K562 (cell line): ENCODE measurements around the gene MEF2D.

Source experiments
- POLR2A ChIP-seq: fragments of 450-650 bp; conservative IDR thresholded peaks from 2 replicates; pipeline ENCODE4 v1.6.1; 2016
- TF ChIP-seq, protein P1 (sequence below): fragments of 200-800 bp; sonication (Bioruptor generic); IDR thresholded peaks from 2 replicates; pipeline ENCODE4 v1.6.1; 2017; ENCODE audit warnings: missing genetic modification characterization, missing compliant biosample characterization

DNA sequence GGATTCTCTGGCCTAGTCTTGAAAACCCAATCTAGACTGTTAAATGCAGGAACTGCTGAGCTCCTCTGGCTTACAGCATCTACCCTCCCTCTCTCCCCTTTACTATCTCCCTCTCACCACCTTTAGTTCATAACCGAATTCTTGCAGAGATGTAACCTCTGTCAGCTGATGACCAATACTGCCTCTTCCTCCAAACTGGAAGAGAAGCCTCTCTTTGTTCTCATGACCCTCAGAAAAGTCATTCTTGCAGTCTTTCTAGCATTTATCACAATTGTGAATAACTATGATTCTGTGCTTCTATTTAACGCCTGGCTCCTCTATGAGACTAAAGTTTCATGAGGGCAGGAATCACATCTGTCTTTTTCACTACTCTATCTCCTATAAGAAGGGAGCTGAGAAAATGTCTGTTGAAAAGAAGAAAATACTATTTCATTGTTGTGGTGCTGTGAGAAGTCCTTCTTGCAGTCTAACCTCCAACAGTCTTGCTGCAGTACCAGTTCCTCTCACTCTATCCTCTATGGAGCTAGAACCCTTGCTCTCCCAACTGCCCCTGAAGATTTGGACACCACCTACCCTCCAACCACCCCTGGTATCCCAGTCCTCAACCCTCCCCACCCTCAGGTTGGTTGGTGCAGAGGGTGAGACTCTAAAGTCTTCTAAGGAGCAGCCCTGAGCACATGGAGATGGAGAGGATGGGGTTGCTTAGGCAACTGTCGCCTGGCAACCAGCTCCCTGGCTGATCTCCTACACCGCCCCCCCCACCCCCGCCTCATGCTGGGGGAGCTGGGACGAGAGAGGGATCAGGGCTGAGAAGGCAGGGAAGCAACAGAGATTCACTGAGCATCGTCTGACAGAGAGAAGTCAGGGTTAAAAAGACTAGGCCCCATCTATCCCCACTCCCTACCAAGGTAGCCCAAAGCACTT, 13.9 kb downstream of the MEF2D start:
- TF ChIP-seq, protein P1, sequence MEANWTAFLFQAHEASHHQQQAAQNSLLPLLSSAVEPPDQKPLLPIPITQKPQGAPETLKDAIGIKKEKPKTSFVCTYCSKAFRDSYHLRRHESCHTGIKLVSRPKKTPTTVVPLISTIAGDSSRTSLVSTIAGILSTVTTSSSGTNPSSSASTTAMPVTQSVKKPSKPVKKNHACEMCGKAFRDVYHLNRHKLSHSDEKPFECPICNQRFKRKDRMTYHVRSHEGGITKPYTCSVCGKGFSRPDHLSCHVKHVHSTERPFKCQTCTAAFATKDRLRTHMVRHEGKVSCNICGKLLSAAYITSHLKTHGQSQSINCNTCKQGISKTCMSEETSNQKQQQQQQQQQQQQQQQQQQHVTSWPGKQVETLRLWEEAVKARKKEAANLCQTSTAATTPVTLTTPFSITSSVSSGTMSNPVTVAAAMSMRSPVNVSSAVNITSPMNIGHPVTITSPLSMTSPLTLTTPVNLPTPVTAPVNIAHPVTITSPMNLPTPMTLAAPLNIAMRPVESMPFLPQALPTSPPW: no peak
- TF ChIP-seq POLR2A: no peak
